Measurements from ENCODE around the gene MYH16.
"Not testable (repeated sequence)": the region's sequence is repeated elsewhere in the genome, so short reads cannot be mapped to it uniquely, and the experiment has no call there.

Gene MYH16

DNA sequence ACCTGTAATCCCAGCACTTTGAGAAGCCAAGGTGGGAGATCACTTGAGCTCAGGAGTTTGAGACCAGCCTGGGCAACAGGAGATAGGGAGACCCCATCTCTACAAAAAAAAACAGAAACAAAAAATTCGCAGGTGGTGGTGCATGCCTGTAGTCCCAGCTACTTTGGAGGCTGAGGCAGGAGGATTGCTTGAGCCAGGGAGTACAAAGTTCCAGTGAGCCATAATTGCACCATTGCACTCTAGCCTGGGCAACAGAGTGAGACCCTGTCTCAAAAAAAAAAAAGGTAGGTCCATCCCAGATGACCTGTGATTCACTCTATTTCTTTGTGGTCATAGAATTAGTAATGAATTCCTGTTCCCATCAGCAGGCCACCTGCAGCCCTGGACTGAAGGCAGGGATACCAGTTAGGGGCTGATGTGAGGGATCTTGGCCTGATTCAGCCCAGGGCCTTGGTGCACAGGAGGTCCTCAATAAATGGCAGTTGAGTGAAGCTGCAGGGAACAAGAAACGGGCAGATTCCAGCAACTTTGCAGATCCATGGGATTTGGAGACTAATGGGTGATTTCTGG is at the start of gene MYH16:
Gene MYH16, plus strand, starts transcription at position 364 of the 570 bp plus-strand sequence.
- DNase-seq = no peak

GRCh38 chr7:99224263-99224898 is 48.3 kb upstream of the MYH16 start:
- DNase-seq = not testable (repeated sequence)

- DNase-seq = no peak
Measured at GRCh38 chr7:99224899-99225265, 47.8 kb upstream of the MYH16 start.

- DNase-seq = no peak
Measured at GRCh38 chr7:99229234-99229633, 43.4 kb upstream of the MYH16 start.

GRCh38 chr7:99232082-99232770 is 40.4 kb upstream of the MYH16 start:
- DNase-seq = no peak

DNA sequence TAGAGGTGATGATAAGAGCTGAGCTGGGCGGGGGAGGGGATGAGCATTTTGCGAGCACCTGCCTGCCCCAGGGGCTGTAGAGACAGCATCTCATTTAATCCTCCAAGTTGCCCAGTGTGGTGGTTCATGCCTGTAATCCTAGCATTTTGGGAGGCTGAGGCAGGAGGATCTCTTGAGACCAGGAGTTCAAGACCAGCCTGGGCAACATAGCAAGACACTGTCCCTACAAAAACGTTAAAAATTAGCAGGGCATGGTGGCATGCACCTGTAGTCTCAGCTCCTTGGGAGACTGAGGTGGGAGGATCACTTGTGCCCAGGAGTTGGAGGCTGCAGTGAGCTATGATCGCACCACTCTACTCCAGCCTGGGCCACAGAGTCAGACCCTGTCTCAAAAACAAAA is 39.7 kb upstream of the MYH16 start:
- not testable (repeated sequence) for DNase-seq

DNA sequence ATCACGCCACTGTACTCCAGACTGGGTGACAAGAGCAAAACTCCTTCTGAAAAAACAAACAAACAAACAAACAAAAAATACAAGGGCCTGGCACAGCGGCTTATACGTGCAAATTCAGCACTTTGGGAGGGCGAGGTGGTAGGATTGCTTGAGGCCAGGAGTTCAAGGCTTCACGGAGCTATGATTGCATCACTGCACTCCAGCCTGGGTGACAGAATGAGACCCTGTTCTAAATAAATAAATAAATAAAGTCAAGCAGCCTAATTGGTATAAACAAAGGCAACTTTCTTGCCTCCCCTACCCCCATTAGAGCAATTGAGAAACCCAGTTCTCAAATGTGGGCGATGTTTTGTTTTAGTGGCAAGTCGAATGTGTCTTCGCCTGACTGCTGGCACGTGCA is 38.5 kb upstream of the MYH16 start:
- DNase-seq = no peak

GRCh38 chr7:99235925-99236324 is 36.7 kb upstream of the MYH16 start:
- no peak for DNase-seq

GRCh38 chr7:99237876-99238275 is 34.8 kb upstream of the MYH16 start:
- not testable (repeated sequence) for DNase-seq

DNA sequence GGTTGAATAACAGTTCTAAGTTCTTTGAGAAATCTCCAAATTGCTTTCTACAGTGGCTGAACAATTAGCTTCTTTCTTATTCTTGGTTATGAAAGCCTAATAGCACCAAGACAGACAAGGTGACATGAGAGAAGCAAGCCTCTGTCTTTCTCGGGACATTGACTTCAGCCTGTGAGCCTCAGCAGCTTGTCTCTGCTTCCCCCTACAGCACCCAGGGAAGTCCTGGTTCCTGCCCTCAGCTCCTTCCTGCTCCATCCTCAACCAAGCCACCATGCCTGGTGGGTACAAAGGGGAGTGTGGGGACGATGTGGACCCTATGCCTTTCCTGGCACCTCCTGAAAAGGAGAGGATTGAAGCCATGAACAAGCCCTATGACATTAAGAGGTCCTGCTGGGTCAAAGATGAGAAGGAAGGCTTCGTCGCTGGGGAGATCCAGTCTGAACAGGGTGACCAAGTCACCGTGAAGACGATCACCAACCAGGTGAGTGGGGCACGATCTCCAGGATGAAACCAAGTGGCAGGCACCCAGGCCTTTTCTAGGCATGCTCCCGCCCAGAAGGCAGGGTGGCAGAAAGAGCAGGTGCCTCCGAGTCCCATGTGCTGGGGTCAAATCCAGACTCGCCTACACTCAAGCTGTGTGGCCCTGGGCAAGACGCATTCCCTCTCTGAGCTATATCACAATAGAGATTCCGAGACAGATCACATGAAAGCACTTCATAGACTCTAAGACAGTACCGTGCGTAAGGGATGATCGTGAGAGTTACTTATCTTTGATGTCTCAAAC is 33.9 kb upstream of the MYH16 start:
- no peak for DNase-seq

DNA sequence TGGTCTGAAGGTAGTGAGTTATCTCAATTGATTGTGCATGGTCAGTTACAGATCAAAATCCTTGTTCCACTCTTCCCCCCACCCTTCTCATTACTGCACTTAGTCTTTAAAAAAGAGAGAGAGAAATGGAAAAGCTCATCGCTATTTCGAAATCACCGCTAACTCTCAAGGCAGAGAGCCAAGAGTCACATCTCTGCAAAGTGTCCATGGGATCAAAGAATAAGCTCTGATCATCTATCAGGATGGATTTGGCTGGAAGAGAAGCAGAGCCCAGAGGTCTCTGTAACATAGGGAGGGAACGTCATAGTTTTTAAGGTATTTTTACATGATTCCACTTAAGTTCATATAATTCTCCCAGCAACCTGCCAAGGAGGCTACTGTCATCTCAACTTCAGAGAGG is 30.0 kb upstream of the MYH16 start:
- DNase-seq = no peak

- DNase-seq = no peak
Measured at GRCh38 chr7:99243751-99244337, 28.8 kb upstream of the MYH16 start.

GRCh38 chr7:99244939-99245338 is 27.7 kb upstream of the MYH16 start:
- DNase-seq = no peak

GRCh38 chr7:99248391-99249095 is 24.1 kb upstream of the MYH16 start:
- DNase-seq = no peak

DNA sequence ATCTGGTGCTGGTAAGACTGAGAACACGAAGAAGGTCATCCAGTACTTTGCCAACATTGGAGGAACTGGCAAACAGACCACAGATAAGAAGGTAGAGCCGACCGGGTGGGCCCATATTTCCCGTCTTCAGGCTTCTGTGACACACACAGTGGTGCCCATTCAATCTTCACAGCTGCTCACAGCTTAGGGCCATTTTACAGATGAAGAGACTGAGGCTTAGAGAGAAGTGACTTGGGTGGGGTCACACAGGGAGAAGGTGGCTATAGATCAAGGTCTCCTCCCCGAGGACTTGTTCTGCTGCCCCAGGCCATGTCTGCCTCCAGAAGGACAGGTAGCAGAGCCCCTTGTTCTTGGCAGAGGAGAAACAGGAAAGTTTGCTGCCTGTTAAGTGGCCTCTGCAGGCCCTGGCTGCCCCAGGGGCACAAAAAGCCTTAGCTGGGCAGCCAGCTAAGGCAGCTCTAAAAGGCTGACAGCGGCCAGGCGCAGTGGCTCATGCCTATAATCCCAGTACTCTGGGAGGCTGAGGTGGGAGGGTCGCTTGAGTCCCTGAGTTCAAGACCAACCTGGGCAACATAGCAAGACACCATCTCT is 22.6 kb upstream of the MYH16 start:
- DNase-seq = no peak

DNA sequence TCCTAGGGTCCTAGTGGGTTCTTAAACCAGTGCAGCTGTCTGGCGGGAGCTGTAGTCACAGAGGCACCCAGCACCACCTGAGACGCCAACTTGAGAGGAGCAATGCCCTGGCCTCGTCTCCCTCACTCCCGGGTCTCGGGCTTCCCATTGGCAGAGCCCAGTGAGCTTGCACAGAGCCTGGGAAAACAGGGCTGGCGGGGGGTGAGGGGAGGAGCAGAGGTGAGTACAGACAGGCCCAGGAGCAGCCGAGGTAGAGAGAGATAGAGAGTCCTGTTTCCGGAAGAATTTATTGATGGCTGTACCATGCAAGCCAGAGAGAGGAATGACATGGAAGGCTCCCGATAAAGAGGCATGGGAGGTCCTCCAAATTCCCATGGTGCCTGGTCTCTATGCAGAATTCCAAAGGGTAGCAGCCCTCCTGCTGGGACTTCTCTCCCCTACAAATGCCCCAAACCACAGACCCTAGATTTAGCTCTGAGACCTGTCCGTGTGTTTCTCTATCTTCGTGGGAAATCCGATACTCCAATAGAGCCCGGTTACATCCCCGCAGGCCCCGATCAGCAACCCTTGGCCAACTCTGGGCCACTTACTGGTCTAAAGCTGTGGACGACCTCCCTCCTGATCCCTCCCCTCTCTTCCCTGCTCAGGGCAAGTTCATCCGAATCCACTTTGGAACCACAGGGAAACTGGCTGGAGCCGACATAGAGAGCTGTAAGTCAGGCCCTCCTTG is 20.3 kb upstream of the MYH16 start:
- DNase-seq = no peak

- no peak for DNase-seq
Measured at GRCh38 chr7:99253369-99253768, 19.3 kb upstream of the MYH16 start.

DNA sequence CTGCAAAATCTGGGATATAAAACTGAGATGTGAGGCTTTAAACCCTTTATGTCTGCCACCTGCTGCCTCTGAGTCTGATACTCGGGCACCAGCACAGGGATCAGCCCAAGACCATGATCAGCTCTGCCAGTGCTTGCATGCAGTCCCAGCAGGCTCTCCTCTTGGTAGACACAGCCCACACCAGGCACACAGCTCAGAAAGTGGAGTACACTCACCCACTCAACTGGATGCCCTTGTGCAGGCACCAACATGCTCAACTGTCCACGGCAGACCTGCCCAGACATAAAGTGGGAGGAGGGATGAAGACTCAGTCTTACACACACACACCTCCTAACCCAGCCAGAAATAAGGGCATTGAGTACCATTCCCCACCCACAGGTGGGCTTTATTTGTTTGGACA is 18.2 kb upstream of the MYH16 start:
- no peak for DNase-seq

DNA sequence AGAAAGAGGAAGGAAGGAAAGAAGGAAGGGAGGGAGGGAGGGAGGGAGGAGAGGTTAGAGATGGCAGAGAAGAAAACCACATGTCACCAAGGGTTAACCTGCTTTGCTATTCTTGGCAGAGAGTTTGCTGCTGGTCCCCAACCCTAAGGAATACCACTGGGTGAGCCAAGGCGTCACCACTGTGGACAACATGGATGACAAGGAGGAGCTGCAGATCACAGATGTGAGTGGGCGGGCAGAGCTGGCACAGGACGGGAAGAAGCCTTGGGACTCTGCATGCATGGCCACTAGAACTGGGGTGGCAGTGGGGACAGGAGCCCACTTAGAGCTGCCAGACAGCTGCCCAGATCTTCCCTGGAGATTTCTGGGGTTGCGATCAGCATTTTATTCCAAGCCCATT is 17.2 kb upstream of the MYH16 start:
- DNase-seq = no peak

- no peak for DNase-seq
Measured at GRCh38 chr7:99257065-99257464, 15.6 kb upstream of the MYH16 start.

- no peak for DNase-seq
Measured at GRCh38 chr7:99257675-99258074, 15.0 kb upstream of the MYH16 start.

GRCh38 chr7:99258501-99258900 is 14.1 kb upstream of the MYH16 start:
- no peak for DNase-seq

Measured in KG1 (cell line).